HG03280 (cell line): ENCODE results near the gene FLOT2.
"Not testable (repeated sequence)": the region's sequence is repeated elsewhere in the genome, so short reads cannot be mapped to it uniquely, and the experiment has no call there.

ENCODE experiments used
- ATAC-seq: cut with Tn5 transposase; IDR thresholded peaks from one replicate; pipeline ENCODE4 v1.9.1; 2021; ENCODE audit warnings: mild to moderate bottlenecking, moderate library complexity; ENCODE audit not compliant: unreplicated experiment

FLOT2 gene

DNA sequence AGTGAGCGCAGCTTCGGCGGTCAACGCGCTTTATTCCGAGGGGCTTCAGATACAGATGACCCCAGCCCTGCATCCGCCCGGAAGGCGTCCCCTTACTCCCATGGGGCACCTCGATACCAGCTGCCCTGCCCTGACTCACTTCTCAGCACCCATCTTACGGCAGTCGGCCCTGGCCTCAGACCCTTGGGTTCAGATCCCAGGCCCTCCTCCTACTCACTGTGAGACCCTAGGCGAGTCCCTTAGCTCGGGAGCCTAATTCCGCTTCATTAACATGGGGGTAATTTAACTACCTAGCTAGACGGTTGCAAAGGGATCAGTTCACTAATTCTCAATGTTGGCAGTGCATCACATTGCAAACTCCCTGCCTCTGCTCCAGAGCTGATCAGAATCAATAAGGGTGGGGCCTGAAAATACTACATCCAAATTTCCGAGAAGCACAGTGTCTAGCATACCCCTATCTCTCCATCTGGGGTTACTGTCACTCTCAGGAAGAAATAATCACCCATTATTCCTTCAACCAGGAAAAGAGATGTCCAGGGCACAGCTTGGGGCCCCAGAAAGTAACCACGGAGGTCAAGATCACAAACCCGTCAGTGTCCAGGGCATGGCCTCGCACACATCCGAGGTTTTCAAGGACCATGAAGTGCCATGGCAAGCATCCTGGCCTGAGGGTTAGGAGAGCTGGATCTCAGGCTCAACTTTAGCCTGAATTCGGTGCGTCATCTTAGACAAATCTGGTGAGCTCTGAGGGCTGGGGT lies 415 bp upstream of the FLOT2 start:
- no peak for ATAC-seq

DNA sequence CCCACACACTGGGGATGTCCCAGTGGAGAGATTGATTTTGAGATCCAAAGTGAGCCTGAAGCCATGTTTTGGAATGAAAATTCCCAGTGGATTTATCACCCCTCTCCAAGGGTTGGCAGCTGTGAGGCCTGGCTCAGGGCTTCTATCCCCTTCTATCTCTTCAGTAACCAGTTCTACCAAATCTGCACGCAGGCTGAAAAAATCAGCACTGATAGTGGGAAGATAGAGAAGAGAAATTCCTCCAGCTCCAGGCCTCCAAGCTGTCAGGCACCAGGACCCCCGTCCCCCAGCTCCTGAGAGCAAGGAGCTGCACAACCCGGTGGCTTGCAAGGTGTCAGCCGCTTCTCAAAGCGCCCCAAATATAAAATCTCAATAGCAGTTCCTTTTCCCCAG lies 1.0 kb downstream of the FLOT2 start:
- ATAC-seq = no peak

DNA sequence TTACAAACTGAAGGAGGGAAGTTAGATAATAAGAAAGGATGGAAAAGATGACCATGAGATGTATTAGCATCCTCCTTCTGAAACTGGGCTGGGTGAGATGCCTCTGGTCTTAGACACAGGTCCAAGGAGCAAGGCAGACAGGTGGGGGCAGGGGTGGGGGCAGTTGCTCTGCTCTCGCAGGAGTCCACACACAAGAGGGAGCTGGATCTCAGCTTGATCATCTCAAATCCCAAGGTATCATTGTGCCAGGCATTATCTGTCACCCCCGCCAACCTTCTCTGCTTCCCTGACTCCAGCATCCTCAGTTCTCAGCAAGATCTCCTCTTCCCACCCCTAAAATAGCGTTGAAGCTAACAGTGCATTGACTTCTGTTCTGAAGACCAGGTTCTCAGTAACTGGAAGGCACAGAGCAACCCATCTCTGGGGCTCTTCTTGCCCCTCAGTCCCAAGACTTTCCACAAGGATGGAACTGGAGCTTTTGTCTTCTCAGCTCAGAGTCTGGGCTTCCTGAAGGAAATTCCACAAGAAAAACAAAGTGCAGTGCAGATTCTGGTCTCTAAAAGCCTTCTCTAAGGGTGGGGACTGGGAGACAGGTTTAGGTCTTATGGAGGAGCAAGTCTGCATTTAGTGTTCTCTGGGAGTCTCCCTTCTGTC lies 1.6 kb downstream of the FLOT2 start:
- no peak for ATAC-seq

DNA sequence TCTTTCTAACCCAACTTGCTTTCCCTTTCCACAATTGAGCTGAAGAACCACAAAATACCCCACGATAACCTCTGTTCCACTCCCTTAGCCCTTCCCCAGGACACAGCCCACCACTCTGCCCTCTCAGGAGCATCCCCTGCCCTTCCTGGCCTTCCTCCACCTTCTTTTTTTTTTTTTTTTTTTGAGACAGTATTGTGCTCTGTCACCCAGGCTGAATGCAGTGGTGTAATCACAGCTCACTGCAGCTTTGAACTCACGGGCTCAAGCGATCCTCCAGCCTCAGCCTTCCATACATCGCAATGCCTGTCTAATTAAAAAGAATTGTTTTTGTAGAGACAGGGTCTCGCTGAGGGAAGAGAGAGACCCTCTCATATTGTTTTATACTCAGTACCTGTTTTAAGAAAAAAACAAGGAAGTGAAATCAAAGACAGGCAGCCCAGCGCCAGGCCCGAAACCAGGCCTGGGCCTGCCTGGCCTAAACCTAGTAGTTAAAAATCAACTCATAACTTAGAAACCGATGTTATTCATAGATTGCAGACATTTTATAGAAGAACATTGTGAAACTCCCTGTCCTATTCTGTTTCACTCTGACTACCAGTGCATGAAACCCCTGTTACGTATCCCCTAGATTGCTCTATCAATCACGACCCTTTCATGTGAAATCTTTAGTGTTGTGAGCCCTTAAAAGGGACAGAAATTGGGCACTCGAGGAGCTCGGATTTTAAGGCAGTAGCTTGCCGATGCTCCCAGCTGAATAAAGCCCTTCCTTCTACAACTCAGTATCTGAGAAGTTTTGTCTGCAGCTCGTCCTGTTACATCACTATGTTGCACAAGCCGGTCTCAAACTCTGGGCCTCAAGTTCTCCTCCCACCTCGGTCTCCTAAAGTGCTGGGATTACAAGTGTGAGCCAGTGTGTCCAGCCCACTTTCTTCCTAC lies 4.0 kb downstream of the FLOT2 start:
- ATAC-seq = not testable (repeated sequence)

DNA sequence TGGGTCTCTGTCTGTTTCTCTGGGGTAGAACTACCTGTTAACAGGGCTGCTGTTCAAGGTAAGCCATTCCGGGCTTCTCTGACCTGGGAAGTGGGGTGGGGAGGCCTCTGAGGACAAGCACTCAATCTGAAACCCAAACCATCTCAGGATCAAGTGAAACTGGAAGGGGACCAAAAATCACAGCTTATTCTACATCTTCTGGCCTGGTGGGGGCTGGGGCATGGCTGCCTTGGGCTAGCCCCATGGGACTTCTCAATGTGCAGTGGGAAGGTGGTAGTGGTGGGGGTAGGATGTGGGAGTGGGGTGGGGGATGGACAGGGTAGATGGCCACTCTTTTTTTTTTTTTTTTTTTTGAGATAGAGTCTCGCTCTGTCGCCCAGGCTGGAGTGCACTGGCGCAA lies 5.5 kb downstream of the FLOT2 start:
- ATAC-seq = no peak

DNA sequence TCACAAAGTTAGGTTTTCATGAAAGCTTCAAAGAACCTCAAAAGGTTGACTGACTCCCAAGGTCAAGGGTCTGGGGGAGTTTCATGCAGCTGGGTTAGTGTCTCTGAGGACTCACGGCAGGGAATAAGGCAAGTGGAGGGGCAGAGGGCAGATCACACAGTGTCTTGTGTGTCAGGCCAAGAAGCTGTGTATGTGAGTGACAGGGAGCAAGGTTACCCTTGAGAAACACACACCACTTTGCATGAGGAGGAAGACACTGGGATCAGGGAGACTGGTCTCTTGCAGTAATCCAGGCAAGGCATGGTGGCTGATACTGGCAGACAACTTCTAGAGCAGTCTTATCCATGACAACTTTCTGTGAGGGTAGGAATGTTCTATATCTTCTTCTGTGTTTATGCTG lies 6.3 kb downstream of the FLOT2 start:
- no peak for ATAC-seq

DNA sequence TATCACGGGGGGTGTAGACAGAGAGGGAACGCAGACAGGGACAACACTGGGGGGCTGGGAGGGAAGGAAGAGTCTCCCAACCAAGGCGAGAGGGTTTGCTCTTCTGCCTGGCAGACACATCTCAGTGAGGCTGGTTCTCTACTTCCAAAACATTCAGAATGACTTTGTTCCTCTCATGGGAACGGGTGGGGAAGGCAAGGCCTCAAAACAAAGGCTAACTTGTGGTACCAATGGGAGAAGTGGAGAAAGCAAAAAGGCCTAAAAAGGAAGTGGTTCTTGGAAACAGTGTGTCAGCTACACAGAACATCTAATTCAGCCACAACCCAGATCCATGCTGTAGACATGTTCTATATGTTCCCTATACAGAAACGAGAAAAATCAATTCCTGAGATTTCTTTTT lies 7.5 kb downstream of the FLOT2 start:
- ATAC-seq = no peak

DNA sequence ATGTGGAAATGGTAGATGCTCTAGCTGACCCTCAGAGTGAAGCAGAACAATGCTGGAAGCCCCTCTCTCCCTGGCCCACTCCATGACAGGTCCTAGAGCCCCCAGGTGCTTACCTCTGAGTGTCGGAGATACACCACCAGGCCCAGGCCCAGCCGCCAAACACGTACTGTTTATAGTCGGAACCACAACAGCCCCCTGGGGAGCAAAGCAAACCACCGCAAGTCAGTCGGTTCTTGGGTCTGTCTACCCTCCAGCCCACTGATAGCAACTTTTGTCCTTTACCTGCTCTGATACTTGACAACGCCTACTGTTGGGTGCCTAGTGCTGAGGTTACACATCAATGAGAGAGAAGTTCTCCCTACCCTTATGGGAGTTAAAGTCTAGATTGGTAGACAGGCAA lies 8.7 kb downstream of the FLOT2 start:
- no peak for ATAC-seq

DNA sequence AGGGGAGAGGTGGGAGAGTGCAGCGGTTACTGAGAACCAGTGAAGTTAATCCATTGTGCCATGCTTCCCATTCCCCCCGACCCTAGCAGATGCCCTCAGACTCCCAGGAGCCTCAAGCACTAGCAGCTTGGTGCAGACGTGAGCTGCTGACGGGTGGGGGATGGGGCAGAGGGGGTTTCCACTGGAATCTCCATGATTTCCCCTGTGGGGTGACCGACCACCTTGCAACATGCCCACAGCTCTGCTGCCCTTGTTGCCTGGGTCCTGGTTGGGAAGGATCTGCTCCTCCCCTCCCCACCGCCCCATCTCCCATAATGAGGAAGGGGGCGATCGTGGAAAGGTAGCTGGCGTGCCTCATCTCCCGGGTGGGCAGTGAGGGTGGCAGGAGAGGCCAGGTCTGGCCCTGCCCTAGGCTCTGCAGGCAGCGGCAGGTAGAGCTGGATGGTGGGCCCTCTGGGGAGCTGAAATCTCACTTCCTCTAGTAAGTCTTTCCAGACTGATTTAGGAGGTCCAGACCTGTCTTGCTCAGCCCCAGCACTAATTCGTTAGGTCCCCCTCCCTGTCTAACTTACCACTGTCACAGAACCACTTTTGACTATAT lies 9.6 kb downstream of the FLOT2 start:
- ATAC-seq = no peak

DNA sequence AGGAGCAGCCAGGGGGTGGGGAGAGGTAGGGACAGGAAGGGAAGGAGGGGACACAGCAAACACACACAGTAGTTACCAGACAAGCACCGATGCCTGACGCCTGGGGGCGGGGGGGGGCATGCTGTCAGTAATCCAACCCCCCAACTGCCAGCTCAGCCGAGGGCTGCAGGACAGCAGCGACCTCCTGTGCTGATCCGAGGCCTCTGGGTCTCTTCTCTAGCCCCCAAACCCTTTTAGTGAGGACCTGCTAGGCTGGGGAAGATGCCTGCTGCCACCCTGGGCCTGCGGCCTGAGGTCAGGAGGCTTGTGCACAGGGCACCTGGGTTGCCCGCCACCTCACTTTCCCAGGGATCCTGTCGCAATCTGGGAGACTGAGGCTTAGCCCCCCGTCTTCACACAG lies 11.6 kb downstream of the FLOT2 start:
- no peak for ATAC-seq

DNA sequence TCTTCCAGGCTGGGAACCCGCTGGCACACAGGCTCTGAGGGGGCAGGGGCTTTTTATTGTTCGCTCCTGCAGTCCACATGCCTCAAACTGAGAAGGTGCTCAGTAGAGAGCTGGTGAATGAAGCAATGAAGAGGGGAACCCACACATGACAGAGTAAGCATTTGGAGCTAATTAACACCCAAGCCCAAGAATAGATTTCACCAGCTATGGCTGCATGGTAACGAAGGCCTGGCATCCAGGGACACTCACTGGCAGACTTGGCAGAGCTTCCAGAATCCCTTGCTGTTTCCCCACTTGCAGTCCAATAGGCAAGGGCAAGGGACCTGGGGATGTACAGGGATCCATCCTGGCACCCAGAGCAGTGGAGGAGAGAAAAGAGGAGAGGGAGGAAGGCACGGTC lies 12.2 kb downstream of the FLOT2 start:
- ATAC-seq = no peak

DNA sequence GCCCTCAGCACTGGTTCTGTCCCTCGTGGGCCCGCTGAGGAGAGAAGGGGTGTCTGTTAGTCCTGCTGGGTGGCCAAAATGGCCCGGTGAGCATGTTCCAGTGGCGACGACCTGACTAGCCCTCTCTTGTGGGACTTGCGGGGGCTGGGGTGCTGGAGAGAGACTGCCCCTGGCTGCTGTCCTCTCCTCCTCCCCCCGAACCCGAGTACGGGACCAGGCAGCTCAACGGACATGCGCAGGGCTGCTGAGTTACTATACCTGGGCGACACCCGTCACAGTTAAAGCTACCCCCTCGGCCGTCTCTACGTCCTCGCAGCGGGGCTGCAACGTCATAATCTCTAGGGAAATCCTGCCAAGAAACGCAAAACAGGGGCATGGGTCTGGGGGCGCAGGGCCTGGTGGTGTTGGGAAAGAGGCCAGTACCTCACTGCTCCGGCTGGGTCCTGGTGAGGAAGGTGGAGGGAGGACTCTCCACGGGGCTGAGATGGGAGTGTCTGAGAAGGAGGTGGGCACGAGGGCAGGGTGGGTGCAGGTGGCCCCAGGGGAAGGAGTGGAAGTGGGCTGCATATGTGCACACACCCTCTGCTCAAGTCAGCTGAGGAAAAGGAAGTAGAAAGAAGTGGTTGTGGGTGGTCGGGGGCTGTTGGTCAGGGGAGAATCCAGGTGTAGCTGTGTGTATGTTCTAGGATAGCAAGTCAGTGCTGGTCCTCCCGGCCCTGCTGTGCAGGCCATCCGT lies 13.4 kb downstream of the FLOT2 start:
- ATAC-seq = no peak

DNA sequence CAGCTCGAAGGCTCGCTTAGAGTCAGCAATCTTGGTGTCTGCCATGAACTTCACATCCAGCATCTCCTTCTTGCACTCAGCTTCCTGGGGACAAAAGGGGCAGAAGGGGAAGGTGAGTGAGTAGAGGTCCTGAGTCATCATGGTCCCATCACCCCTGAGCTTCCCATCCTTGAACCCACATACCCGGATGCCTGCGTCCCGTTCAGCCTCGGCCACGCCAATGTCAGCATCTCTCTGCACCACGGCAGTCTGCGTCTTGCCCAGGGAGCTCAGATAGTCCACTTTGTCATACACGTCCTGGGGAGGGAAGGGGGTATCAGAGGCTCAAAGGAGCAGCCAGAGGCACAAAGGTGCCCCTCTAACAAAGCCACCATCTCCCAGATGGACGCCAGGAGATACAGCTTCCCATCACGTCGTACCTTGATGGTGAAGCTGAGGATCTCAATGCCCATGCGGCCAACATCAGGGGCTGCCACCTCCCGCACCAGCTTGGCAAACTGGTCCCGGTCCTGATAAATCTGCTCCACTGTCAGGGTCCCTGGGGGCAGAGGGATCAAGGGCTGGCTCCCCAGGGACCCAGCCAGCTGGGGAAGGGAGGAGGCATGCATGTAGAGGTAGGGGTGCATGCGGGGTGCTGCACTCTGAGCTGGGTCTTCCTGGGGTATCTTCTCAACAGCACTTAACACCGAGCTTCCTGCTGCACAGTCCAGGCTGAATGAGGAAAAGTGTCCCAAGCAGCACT lies 15.2 kb downstream of the FLOT2 start:
- no peak for ATAC-seq

DNA sequence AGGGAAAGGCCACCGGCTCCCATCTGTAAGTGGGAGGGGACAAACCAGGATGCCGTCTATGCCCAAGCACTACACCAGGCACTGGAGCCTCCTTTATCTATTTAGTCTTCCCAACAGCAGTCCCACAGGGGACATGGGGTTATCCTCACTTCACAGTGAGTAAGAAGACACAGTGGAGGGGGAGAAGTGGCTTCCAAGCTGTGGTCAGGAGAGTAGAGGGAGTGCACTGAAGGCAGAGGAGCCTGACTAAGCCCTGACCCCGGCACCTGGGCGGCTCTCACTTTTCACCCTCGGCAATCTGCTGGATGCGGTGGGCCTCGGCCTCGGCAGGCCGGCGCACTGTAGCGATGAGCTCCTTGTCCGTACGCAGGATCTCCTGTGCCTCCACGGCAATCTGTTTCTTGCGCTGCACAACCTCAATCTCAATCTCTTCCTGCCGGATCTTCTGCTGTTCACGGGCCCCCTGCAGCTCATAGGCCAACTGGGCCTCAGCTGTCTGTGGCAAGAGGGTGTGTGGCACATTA lies 15.9 kb downstream of the FLOT2 start:
- no peak for ATAC-seq

DNA sequence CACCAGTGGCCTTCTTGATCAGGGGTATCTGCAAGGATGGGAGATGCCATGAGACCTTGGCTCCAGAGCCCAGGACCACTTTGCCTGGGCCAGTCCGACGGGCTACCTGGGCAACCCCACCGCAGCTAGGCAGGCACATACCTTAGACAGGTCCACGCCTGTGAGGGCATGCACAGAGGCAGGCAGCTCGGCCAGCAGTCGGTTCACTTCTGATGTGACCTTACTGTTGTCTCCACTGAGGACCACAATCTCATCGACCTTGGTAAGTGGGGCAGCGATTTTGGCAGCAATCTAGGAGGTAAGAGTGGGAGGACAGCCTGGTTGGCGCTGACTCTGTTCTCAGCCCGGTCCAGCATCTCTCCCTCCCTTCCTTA lies 17.0 kb downstream of the FLOT2 start:
- ATAC-seq = no peak

DNA sequence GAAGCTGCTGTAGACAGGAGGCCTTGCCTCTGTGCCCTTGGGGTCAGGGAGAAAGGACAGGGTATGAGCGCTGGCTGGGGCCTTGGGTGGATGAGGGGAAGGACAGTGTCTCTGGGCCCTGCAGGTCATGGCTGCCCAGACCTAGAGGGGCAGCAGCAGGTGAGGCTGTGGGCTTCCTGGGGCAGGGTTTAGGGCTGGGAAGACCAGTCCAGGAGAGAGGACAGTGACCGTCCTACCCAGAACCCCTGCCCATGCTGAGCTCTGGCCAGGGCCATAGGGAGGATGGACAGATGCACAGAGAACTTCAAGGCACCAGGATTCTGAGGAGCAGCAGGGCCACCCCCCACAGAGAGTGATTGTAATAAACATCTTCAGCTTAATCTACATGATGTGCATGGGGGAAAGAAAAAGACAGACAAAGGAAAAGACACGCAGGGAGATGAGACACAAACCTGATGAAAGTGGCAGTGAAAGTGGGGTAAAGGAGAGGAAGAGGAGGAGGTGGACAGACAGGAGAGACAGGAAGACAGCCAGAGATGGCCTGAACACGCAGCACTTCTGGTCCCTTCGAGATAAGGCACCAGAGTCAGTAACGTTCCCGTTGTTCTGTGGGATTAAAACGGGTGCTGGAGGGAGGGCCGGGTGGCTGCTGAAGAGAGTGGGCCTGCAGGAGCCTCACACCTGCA lies 17.5 kb downstream of the FLOT2 start:
- no peak for ATAC-seq

DNA sequence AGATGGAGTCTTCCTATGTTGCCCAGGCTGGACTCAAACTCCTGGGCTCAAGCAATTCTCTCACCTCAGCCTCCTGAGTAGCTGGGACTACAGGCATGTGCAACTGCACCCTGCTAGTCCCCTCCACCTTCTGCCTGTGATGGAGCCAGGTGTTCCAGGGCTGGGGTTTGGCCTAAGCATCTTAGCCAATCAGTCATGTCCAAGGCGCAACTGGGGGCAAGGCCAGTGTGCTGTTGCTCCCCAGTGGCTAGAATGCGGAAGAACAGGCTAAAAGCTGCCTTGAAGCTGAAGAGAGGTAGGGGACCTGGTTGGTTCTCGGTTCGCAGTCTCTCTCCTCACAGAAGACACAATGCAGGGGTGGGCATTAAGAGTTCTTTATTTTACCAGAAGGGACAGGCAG lies 18.6 kb downstream of the FLOT2 start:
- no peak for ATAC-seq

DNA sequence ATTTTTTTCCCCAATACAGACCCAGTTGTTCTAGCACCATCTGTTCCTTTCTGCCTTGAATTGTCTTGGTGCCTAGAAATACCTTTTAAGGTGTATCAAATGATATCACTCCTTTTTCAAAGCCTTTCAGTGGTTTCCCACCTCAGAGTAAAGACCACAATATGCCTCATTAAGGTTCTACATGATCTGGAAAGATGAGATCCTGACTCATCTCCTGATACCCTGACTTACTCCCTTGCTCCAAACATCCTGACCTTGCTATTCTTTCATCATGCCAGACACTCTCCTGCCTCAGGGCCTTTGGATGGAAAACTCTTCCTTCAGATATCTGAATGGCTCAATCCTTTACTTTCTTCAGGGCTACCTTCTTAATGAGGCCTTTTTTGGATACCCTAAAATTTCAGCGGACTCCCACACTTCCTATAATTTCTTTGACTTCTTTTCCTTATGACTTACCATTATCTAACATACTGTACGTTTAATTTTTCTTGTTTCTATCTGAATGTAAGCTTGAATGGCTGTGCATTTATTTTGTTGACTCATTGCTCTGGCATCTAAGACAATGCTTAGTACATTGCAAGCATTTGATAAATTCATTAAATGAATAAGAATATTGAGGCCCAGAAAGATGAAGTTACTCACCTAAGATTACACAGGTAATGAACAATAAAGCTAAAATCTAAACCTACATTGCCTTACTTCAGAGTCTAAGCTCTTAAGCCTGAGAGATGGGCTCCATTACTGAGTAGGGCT lies 19.2 kb downstream of the FLOT2 start:
- ATAC-seq = no peak
